NCI-H1930 (cell line): ENCODE results near the gene CHAF1A.

Experiments
- DNase-seq, 2 experiments: peaks; one replicate each; lab custom pipeline; 2025; lab: John Stamatoyannopoulos, UW

The CHAF1A gene

GRCh38 chr19:4456476-4456842, 54.0 kb downstream of the CHAF1A start:
- no peak for DNase-seq

- DNase-seq: peak; percentile 31 to 39
Measured at GRCh38 chr19:4456843-4457653, 54.6 kb downstream of the CHAF1A start.

- peak; percentile 92 to 95 for DNase-seq
Measured at GRCh38 chr19:4457654-4458395, 55.4 kb downstream of the CHAF1A start, which contains the start of gene UBXN6. TSS of gene UBXN6 (minus strand) at chr19:4457794. CDS start at chr19:4457697, 97 bp downstream.

- DNase-seq: no peak
Measured at GRCh38 chr19:4464815-4465581, 62.6 kb downstream of the CHAF1A start.

- DNase-seq: no peak
Measured at GRCh38 chr19:4467835-4468234, 65.4 kb downstream of the CHAF1A start.

- DNase-seq: peak; percentile 99 to 100
Measured at GRCh38 chr19:4471403-4472173, 69.1 kb downstream of the CHAF1A start.

- no peak for DNase-seq
Measured at GRCh38 chr19:4472174-4472974, 69.9 kb downstream of the CHAF1A start, which contains the start of gene HDGFL2. TSS of gene HDGFL2 (plus strand) at chr19:4472297. CDS start at chr19:4472351, 54 bp downstream.

GRCh38 chr19:4473011-4473762, 70.7 kb downstream of the CHAF1A start:
- DNase-seq: no peak

GRCh38 chr19:4473763-4474513, 71.5 kb downstream of the CHAF1A start:
- no peak for DNase-seq

GRCh38 chr19:4474514-4475022, 72.1 kb downstream of the CHAF1A start:
- peak; percentile 42 to 65 for DNase-seq

- DNase-seq: no peak
Measured at GRCh38 chr19:4477034-4477801, 74.8 kb downstream of the CHAF1A start.

GRCh38 chr19:4482721-4483364, 80.4 kb downstream of the CHAF1A start:
- no peak for DNase-seq

- DNase-seq: no peak
Measured at GRCh38 chr19:4483385-4483784, 80.9 kb downstream of the CHAF1A start.

GRCh38 chr19:4487572-4487971, 85.1 kb downstream of the CHAF1A start:
- no peak for DNase-seq

- DNase-seq: no peak
Measured at GRCh38 chr19:4488496-4488895, 86.1 kb downstream of the CHAF1A start.

- no peak for DNase-seq
Measured at GRCh38 chr19:4491446-4491845, 89.0 kb downstream of the CHAF1A start.

- DNase-seq: no peak
Measured at GRCh38 chr19:4492337-4493103, 90.1 kb downstream of the CHAF1A start.
